OCI-LY1 (cell line): ENCODE results near the gene SEZ6.

Source experiments
- EZH2 ChIP-seq: fragments of 200-600 bp; sonication (generic), shearing (Covaris generic); IDR thresholded peaks from 2 replicates; pipeline ENCODE4 v1.8.0; 2017; ENCODE audit warnings: borderline replicate concordance, mixed run types, mild to moderate bottlenecking, antibody characterized with exemption, low read length, moderate library complexity, mixed read lengths
- TF ChIP-seq, protein P1 (sequence below): fragments of 200-600 bp; sonication (generic), shearing (Covaris generic); IDR thresholded peaks from 2 replicates; pipeline ENCODE4 v1.5.1; 2017; ENCODE audit warnings: mild to moderate bottlenecking, antibody characterized with exemption, low read length, moderate library complexity, mixed read lengths

DNA sequence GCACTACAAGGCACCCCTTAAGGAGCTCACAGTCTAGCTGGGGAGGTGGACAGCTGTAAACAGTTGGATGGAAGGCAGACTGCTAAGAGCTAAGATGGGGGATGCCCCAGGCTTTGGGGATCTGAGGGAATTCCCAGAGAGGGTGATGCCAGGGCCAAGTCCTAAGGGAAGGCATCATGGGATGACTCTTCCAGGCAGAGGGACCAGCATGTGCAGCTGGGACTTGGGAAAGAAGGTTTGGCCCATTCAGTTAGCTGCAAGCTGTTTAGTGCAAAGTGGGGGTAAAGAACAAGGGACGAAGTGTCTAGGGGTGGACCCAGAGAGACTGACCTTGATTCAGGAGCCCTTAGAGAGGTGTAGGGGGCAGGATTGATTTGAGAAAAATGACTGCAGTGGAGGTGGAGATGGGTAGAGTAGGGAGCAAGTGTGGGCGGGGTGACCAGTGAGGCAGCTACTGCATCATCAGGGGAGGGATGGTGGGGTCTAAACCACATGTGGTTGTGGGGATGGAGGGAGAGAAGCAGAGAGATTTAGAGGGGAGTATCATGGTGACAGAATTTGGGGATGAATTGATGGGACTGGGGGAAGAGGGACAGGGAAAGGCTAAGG, 27.4 kb downstream of the SEZ6 start:
- TF ChIP-seq, protein P1, sequence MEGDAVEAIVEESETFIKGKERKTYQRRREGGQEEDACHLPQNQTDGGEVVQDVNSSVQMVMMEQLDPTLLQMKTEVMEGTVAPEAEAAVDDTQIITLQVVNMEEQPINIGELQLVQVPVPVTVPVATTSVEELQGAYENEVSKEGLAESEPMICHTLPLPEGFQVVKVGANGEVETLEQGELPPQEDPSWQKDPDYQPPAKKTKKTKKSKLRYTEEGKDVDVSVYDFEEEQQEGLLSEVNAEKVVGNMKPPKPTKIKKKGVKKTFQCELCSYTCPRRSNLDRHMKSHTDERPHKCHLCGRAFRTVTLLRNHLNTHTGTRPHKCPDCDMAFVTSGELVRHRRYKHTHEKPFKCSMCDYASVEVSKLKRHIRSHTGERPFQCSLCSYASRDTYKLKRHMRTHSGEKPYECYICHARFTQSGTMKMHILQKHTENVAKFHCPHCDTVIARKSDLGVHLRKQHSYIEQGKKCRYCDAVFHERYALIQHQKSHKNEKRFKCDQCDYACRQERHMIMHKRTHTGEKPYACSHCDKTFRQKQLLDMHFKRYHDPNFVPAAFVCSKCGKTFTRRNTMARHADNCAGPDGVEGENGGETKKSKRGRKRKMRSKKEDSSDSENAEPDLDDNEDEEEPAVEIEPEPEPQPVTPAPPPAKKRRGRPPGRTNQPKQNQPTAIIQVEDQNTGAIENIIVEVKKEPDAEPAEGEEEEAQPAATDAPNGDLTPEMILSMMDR, result no peak
- no peak for TF ChIP-seq EZH2
